Activated T-helper 17 cell treated with anti-CD3 and anti-CD28 coated beads, Interleukin-2, amount 50 U/mL, for 72 hours (primary cell): ENCODE measurements around the gene LGALS14. TPM values are rescaled to one million over a fixed set of nuclear protein-coding genes. Genes with fewer than 3 reads are reported as not detected.
"Not testable (repeated sequence)": the region's sequence is repeated elsewhere in the genome, so short reads cannot be mapped to it uniquely, and the experiment has no call there.

Experiments
- ATAC-seq: fragments of 150-1000 bp; cut with Tn5 transposase; replicated peaks from 2 replicates; pipeline ENCODE4 v1.10.0; 2021; ENCODE audit warnings: mild to moderate bottlenecking, moderate library complexity
- H3K27ac Mint-ChIP-seq: one replicate; pipeline ENCODE4 v1.8.0; 2022; ENCODE audit warnings: mixed read lengths
- H3K27me3 Mint-ChIP-seq: one replicate; pipeline ENCODE4 v1.8.0; 2022; ENCODE audit warnings: mixed read lengths
- H3K36me3 Mint-ChIP-seq: one replicate; pipeline ENCODE4 v1.8.0; 2022; ENCODE audit warnings: low read depth, mild to moderate bottlenecking, mixed read lengths
- H3K4me1 Mint-ChIP-seq: one replicate; pipeline ENCODE4 v1.8.0; 2022; ENCODE audit warnings: mixed read lengths
- H3K4me3 Mint-ChIP-seq: one replicate; pipeline ENCODE4 v1.8.0; 2022; ENCODE audit warnings: mild to moderate bottlenecking, mixed read lengths
- H3K9me3 Mint-ChIP-seq: one replicate; pipeline ENCODE4 v1.8.0; 2022; ENCODE audit warnings: mixed read lengths
- total RNA-seq, 2 donors: library from RNA; stranded (reverse); gene quantifications; one replicate each; pipeline ENCODE4 v1.2.3, GENCODE V29; 2022

Gene LGALS14
- total RNA-seq, result 1 to 10 TPM in 1 of 2 donors, under 1 TPM in 1; 0.69 to 2.2 TPM

- H3K27me3 Mint-ChIP-seq, result peaks cover 9% of the 10 kb centered on the region
Observed at GRCh38 chr19:39704181-39705044, at the start of gene LGALS14. Gene LGALS14, plus strand, starts transcription at chr19:39704481. Its CDS starts 48 bp downstream, at chr19:39704529.

GRCh38 chr19:39655613-39656012 is 48.7 kb upstream of the LGALS14 start, which contains the start of gene LGALS16:
Gene LGALS16, plus strand, starts transcription at chr19:39655913. Its CDS starts 49 bp downstream, at chr19:39655962.
- Mint-ChIP-seq H3K27me3 (peaks cover 29% of the 10 kb centered on the region), H3K27ac (no peak within 1 kb of the TSS), H3K36me3 (no peaks in the 10 kb centered on the region), H3K4me3 (no peak within 1 kb of the TSS), H3K4me1 (no peaks in the 10 kb centered on the region), H3K9me3 (no peaks in the 10 kb centered on the region)
- no peak for ATAC-seq

More at GRCh38 chr19:39704181-39705044, at the start of gene LGALS14:
- peak within 1 kb of the TSS; percentile 37 for H3K27ac Mint-ChIP-seq
- H3K4me1 Mint-ChIP-seq, result peaks cover 29% of the 10 kb centered on the region
- ATAC-seq, result peak; percentile 92
- H3K9me3 Mint-ChIP-seq, result no peaks in the 10 kb centered on the region
- H3K36me3 Mint-ChIP-seq, result no peaks in the 10 kb centered on the region
- H3K4me3 Mint-ChIP-seq, result peak within 1 kb of the TSS; percentile 36

GRCh38 chr19:39659791-39660190 is 44.5 kb upstream of the LGALS14 start:
- Mint-ChIP-seq H3K36me3 (no peaks in the 10 kb centered on the region), H3K4me3 (no peak overlapping the region), H3K9me3 (no peaks in the 10 kb centered on the region), H3K4me1 (no peaks in the 10 kb centered on the region), H3K27me3 (peaks cover 17% of the 10 kb centered on the region), H3K27ac (no peak overlapping the region)
- no peak for ATAC-seq

GRCh38 chr19:39660661-39661060 is 43.6 kb upstream of the LGALS14 start:
- no peak for ATAC-seq
- Mint-ChIP-seq H3K4me3 (no peak overlapping the region), H3K36me3 (no peaks in the 10 kb centered on the region), H3K27ac (no peak overlapping the region), H3K27me3 (peaks cover 18% of the 10 kb centered on the region), H3K9me3 (no peaks in the 10 kb centered on the region), H3K4me1 (no peaks in the 10 kb centered on the region)

GRCh38 chr19:39661565-39661964 is 42.7 kb upstream of the LGALS14 start:
- Mint-ChIP-seq H3K27me3 (peaks cover 19% of the 10 kb centered on the region), H3K9me3 (no peaks in the 10 kb centered on the region), H3K4me1 (no peaks in the 10 kb centered on the region), H3K4me3 (no peak overlapping the region), H3K36me3 (no peaks in the 10 kb centered on the region), H3K27ac (no peak overlapping the region)
- ATAC-seq, result peak; percentile 39

- H3K27ac Mint-ChIP-seq, H3K9me3 Mint-ChIP-seq, H3K36me3 Mint-ChIP-seq, ATAC-seq, H3K4me3 Mint-ChIP-seq, H3K4me1 Mint-ChIP-seq: not testable (repeated sequence)
- H3K27me3 Mint-ChIP-seq, result peaks cover 24% of the 10 kb centered on the region
Observed at GRCh38 chr19:39669860-39670259, 34.4 kb upstream of the LGALS14 start.

- no peaks in the 10 kb centered on the region for H3K36me3 Mint-ChIP-seq
- peaks cover 21% of the 10 kb centered on the region for H3K27me3 Mint-ChIP-seq
- H3K4me3 Mint-ChIP-seq, result no peak overlapping the region
- no peak overlapping the region for H3K27ac Mint-ChIP-seq
- H3K9me3 Mint-ChIP-seq, result no peaks in the 10 kb centered on the region
- H3K4me1 Mint-ChIP-seq, result peaks cover 16% of the 10 kb centered on the region
- ATAC-seq, result no peak
Observed at GRCh38 chr19:39670998-39671397, 33.3 kb upstream of the LGALS14 start.

GRCh38 chr19:39671739-39672363 is 32.4 kb upstream of the LGALS14 start:
- H3K36me3 Mint-ChIP-seq, result no peaks in the 10 kb centered on the region
- no peak overlapping the region for H3K27ac Mint-ChIP-seq
- peak; percentile 51 for ATAC-seq
- peaks cover 13% of the 10 kb centered on the region for H3K27me3 Mint-ChIP-seq
- no peak overlapping the region for H3K4me3 Mint-ChIP-seq
- H3K9me3 Mint-ChIP-seq, result no peaks in the 10 kb centered on the region
- peaks cover 19% of the 10 kb centered on the region for H3K4me1 Mint-ChIP-seq

GRCh38 chr19:39672473-39672872 is 31.8 kb upstream of the LGALS14 start:
- H3K36me3 Mint-ChIP-seq, result no peaks in the 10 kb centered on the region
- no peak overlapping the region for H3K27ac Mint-ChIP-seq
- no peak for ATAC-seq
- peaks cover 8% of the 10 kb centered on the region for H3K27me3 Mint-ChIP-seq
- H3K4me3 Mint-ChIP-seq, result no peak overlapping the region
- H3K9me3 Mint-ChIP-seq, result no peaks in the 10 kb centered on the region
- peaks cover 19% of the 10 kb centered on the region for H3K4me1 Mint-ChIP-seq

GRCh38 chr19:39673862-39674261 is 30.4 kb upstream of the LGALS14 start:
- not testable (repeated sequence) for ATAC-seq, H3K27ac Mint-ChIP-seq, H3K27me3 Mint-ChIP-seq, H3K36me3 Mint-ChIP-seq, H3K9me3 Mint-ChIP-seq, H3K4me3 Mint-ChIP-seq
- H3K4me1 Mint-ChIP-seq, result peaks cover 27% of the 10 kb centered on the region

- ATAC-seq, result peak; percentile 62
- peaks cover 37% of the 10 kb centered on the region for H3K4me1 Mint-ChIP-seq
- peak overlapping the region; percentile 41 for H3K4me3 Mint-ChIP-seq
- H3K27ac Mint-ChIP-seq, result peak overlapping the region; percentile 79
- H3K27me3 Mint-ChIP-seq, result peaks cover 8% of the 10 kb centered on the region
- H3K36me3 Mint-ChIP-seq, result no peaks in the 10 kb centered on the region
- H3K9me3 Mint-ChIP-seq, result no peaks in the 10 kb centered on the region
Observed at GRCh38 chr19:39676004-39676403, 28.3 kb upstream of the LGALS14 start.

- peaks cover 31% of the 10 kb centered on the region for H3K4me1 Mint-ChIP-seq
Observed at GRCh38 chr19:39677961-39678889, 26.1 kb upstream of the LGALS14 start.

GRCh38 chr19:39679056-39679790 is 25.1 kb upstream of the LGALS14 start:
- peak overlapping the region; percentile 66 for H3K4me3 Mint-ChIP-seq
- no peaks in the 10 kb centered on the region for H3K9me3 Mint-ChIP-seq
- H3K4me1 Mint-ChIP-seq, result peaks cover 31% of the 10 kb centered on the region
- H3K27me3 Mint-ChIP-seq, result no peaks in the 10 kb centered on the region
- ATAC-seq, result peak; percentile 90
- H3K27ac Mint-ChIP-seq, result peak overlapping the region; percentile 39
- no peaks in the 10 kb centered on the region for H3K36me3 Mint-ChIP-seq

More at GRCh38 chr19:39677961-39678889, 26.1 kb upstream of the LGALS14 start:
- no peak for ATAC-seq
- H3K36me3 Mint-ChIP-seq, result no peaks in the 10 kb centered on the region
- H3K4me3 Mint-ChIP-seq, result peak overlapping the region; percentile 66
- H3K27me3 Mint-ChIP-seq, result no peaks in the 10 kb centered on the region
- peak overlapping the region; percentile 58 for H3K27ac Mint-ChIP-seq
- H3K9me3 Mint-ChIP-seq, result no peaks in the 10 kb centered on the region
